GM21528 (cell line): ENCODE measurements around the gene ATP2B2.

Source experiments
- ATAC-seq: cut with Tn5 transposase; IDR thresholded peaks from one replicate; pipeline ENCODE4 v1.9.1; 2021; ENCODE audit warnings: mild to moderate bottlenecking, moderate library complexity; ENCODE audit not compliant: unreplicated experiment, low FRiP score

ATP2B2 gene

DNA sequence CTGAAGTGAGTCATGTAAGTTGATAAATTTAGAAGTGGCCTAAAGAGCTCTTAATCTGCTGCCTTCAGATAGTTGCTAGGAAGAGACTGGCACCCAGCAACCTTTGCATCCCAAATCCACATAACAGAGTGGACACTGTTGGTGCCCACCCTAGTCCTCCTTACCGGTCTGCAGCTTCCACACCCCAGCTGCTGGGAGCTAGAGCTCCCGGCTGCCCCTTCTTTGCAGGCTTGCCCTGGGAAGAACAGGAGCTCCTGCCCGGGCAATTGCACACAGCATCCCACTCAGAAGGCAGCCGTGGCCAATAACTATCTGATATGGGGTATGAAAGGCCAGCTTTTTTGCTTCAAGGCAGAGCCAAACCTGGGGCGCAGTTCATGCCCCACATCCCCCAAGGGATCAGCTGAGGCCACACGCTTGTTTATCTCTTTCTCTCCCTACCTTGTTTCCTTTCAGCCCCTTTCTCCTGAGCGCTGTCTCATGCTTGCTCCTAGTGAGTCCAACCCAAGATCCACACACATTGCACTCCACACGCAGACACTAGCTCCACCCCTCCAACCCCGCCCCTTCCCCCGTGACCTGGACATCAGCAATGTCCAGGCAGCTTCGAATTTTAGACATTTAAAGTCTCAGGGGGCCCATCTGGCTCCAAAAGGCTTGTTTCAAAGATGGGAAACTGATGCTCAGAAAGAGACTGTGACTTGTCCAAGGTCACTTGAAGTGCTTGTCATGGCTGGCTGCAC lies 9.1 kb downstream of the ATP2B2 start:
- no peak for ATAC-seq

DNA sequence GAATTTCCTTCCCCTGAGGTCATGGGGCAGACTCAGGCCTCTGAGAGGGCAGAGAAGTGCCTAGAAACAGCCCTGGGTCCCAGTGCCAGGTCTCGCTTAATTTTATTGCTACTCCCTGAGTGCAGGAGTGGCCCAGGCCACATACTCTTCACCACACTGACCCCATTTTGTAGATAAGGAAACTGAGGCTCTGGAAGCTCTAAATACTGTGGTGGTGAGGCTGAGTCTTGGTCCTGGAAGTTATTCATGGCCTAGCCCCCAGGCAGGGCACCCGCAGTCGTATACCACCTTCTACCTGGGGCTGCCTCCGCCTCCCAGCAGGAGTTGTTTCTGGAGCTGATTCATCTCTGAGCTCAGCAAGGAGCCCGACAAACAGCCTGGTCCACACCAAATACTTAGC lies 9.8 kb downstream of the ATP2B2 start:
- no peak for ATAC-seq

GRCh38 chr3:10495003-10495402 lies 10.4 kb downstream of the ATP2B2 start:
- no peak for ATAC-seq

GRCh38 chr3:10494180-10494579 lies 11.2 kb downstream of the ATP2B2 start:
- ATAC-seq = no peak

GRCh38 chr3:10493202-10493589 lies 12.2 kb downstream of the ATP2B2 start:
- no peak for ATAC-seq

GRCh38 chr3:10492364-10493201 lies 12.8 kb downstream of the ATP2B2 start:
- no peak for ATAC-seq

GRCh38 chr3:10489746-10490483 lies 15.5 kb downstream of the ATP2B2 start:
- no peak for ATAC-seq

DNA sequence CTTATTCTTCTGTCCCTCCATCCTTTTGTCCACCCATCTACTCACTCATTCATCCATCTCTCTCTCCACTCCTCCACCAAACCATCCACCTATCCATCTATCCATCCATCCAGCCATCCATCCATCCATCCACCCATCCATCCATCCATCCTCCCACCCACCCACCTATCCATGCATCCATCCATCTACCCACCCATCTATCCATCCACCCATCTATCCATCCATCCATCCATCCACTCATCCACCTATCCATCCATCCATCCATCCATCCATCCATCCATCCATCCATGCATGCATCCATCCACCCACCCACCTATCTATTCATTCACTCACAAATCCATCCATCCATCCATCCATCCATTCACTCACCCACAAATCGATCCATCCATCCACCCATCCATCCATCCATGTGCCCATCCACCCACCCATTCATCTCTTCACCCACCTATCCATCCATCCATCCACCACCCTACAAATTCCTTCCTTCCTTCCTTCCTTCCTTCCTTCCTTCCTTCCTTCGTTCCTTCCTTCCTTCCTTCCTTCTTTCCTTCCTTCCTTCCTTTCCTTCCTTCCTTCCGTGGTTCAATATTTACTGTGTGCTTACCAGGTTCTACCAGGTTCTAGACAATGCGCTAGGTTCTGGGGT lies 17.3 kb downstream of the ATP2B2 start:
- no peak for ATAC-seq

DNA sequence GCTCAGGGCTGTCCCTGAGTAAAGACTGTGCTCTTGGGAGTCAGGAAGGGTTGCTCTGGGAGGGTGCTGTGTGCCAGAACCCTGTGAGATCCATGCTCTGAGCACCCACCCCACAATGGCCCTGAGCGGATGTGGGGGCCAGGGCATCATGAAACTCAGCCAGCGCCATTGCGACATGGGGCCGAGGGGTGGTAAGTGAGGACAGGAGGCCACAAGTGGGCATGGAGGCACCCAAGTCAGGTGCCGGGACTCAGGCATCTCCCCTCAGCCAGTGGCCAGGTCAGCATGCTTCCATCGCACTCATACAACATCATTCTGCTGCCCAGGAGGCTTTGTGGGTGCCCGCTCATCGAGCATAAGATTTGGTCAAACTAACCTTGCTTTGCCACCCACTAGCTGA lies 19.6 kb downstream of the ATP2B2 start:
- ATAC-seq = no peak

DNA sequence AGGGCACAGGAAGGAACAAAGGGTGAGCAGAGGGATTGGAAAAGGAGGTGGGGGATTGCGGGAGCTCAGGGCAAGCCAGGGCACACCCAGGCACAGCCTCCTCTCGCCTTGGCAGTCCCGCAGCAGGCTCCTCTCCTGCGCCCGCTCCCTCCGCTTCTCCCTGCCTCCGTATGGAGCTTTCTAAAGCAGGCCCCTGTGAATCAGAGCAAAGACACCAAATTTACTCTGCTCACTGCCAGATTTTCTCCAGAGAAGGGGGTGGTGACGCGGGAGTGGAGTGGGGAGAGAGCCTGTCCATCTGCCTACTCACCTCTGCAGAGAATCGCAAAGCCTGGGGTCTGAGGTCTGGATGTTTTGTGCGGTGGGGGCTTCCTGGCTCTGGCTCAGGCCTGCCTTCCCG lies 20.0 kb downstream of the ATP2B2 start:
- no peak for ATAC-seq

DNA sequence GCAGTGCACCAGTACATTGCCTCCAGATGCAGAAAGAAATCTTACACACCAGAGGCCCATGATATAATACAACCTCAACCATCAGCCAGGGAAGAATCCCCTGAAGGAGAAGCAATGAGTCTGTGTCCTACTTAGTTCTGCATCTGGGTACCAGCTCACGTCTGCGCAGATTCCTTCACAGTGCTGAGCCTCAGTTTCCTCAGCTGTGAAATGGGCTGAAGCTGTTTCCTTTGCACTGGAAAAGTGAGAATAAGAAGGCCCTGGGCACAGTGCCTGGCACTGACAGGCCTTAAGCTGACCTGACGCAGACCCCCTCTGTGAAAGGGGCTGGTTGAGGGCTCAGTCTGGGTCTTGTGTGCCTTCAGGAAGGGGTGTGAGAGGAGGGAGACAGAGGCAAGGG lies 20.7 kb downstream of the ATP2B2 start:
- no peak for ATAC-seq

DNA sequence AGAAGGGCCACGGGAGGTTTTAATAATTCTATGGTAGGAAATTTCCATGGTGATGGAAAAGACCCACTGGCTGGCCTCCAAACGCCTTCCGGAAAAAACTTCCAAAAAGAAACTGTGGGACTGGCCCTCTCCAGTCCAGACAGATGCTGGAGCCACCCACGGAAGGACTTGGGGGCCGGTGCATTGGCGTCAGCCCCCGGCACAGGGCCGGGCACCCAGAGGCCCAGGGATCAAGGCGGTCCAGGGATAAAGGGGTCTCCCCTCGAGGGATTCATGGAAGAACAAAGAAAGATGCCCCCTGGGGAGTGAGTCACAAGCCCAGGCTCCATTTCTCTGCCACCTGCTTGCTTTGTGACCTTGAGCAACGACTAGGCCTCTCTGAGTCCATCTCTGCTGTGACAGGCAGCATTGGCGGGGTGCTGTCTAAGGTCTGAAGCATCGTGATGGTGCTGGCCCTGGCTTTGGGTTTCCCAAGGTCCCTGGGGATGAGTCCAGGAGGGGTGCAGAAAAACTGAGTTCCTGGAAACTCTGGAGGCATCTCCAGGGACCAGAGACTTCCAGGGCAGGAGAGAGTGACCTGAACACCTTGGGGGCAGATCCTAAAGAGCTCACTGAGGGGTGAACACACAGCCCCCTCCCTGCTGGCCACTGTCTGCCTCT lies 21.6 kb downstream of the ATP2B2 start:
- no peak for ATAC-seq

DNA sequence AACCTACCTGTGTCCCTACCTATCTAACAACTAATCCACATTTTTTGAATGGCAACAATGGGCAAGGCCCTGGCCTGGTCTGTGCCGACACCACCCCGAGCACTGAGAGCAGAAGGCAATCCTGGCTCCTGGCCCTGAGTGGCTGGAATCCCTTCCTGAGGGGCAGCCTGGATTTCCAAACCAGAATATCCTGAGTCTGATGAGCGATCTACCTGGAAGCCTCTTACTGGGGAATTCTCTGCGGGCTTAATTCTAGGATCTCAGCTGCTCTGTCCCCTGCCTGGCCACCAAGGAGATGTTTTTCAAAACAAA lies 22.1 kb downstream of the ATP2B2 start:
- ATAC-seq = no peak

DNA sequence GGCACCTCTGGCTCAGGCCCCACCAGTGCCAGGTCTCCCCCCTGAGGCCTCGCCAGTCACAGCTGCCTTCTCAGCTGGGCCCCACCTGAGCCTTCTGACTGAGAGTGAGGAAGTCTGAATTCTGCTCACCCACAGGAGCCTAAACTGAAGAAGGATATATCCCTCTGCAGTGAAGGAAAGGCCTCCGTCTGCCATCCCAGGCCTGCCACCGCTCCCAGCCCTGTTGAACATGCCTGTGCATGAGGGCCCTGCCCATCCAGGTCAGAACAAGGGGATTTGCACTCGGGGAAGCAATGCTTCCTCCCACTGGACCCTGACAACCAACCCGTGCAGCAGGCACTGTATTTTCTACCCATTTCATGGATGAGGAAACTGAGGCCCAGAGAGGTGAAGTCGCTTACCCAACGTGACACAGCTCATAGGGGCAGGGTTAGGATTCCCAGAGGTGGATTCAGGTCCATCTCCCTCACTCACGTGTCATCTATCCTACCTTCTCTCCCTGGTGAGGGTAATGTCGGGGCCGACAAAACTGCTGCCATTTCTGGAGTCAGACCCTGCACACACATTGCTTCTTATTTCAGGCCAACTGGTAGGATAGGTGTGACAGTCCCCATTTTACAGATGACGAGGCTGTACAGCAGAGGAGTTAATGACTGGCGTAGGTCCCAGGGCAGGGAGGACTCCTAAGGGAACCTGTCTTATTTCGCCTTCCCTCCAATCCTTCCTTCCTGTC lies 22.6 kb downstream of the ATP2B2 start:
- no peak for ATAC-seq

GRCh38 chr3:10480871-10481378 lies 24.5 kb downstream of the ATP2B2 start:
- ATAC-seq = no peak

GRCh38 chr3:10479311-10479710 lies 26.1 kb downstream of the ATP2B2 start:
- no peak for ATAC-seq

DNA sequence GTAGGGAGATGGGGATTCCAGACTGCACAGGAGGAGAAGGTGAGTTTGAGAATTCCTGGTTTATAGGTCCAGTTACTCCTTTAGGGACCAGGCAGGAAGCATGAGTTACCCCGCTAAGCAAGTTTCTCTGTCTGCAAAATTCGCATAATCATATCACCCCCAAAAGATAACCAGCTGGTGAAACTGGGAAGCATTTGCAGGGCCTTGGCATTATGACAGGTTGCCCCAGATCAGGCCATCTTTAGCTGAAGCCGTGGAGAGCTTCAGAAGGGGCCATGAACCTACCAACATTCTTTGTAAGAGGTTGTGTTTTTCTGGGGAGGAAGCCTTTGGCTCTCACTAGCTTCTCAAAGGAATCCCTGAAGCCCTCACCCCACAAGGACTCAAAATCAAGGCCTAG lies 29.4 kb downstream of the ATP2B2 start:
- no peak for ATAC-seq

- ATAC-seq = no peak
Observed at GRCh38 chr3:10474847-10475246, 30.5 kb downstream of the ATP2B2 start.

GRCh38 chr3:10474275-10474646 lies 31.1 kb downstream of the ATP2B2 start:
- ATAC-seq = no peak
